Natural killer cell treated with Interleukin-12 subunit alpha and Interleukin-12 subunit beta and Interleukin-15 and Interleukin-18, amount 100 ng/mL, for 72 hours (primary cell): ENCODE data around the gene ADSS1. TPM values are rescaled to one million over a fixed set of nuclear protein-coding genes. Genes with fewer than 3 reads are reported as not detected.
"Not testable (repeated sequence)": the region's sequence is repeated elsewhere in the genome, so short reads cannot be mapped to it uniquely, and the experiment has no call there.

Source experiments
- ATAC-seq, 2 donors: fragments of 150-1000 bp; cut with Tn5 transposase in 1 of 2; sonication (Bioruptor Pico), chemical (Tn5 transposase) in 1 of 2; 2 replicates each; pipeline ENCODE4 v1.10.0; 2021
- DNase-seq: peaks from one replicate; pipeline ENCODE4 v3.0.0; 2022; ENCODE audit warnings: low spot score
- H3K27ac Mint-ChIP-seq, 2 donors: 1 replicate in 1 of 2; 2 replicates in 1 of 2; pipeline ENCODE4 v1.8.0; 2022; ENCODE audit warnings: mixed read lengths in 2 of 2, mild to moderate bottlenecking in 1 of 2, moderate library complexity in 1 of 2
- H3K27me3 Mint-ChIP-seq, 2 donors: 1 replicate in 1 of 2; 2 replicates in 1 of 2; pipeline ENCODE4 v1.8.0; 2022; ENCODE audit warnings: mixed read lengths in 2 of 2
- H3K36me3 Mint-ChIP-seq: one replicate; pipeline ENCODE4 v1.8.0; 2022; ENCODE audit warnings: mixed read lengths
- H3K4me1 Mint-ChIP-seq, 2 donors: 1 replicate in 1 of 2; 2 replicates in 1 of 2; pipeline ENCODE4 v1.8.0; 2022; ENCODE audit warnings: low read depth in 2 of 2, mixed read lengths in 2 of 2, mild to moderate bottlenecking in 1 of 2
- H3K4me3 Mint-ChIP-seq: one replicate; pipeline ENCODE4 v1.8.0; 2022; ENCODE audit warnings: mixed read lengths
- H3K9me3 Mint-ChIP-seq: 2 replicates; pipeline ENCODE4 v1.8.0; 2022; ENCODE audit warnings: mixed read lengths
- total RNA-seq, 2 donors: library from RNA; stranded (reverse); gene quantifications; one replicate each; pipeline ENCODE4 v1.2.3, GENCODE V29; 2022

Gene ADSS1
- total RNA-seq, 2 donors from 2014 or later = 0.50 to 0.61 TPM

DNA sequence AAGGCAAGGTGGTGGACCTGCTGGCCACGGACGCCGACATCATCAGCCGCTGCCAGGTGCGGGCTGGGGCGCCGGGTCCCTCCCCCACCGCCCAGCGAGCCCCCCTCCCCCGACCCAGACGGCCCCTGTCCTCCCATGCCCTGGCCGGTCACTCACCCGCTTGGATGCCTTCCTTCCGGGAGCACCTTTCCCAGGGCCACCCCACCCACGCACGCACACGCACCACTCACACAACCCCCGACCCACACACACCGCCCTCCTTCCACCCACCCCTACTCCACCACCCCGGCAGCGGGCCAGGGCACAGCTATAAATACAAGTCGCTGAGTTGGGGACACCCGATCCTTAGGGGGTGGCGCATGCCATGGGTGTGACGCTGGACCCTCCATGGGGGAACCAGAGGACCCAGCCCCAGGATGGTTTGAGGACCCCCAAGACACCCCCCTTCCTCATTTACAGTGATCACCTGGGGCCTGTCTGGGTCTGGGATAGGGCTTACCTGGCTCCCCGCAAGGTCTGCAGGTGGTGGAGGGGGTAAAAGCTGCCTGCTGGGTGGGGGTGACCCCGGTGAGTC lies 465 bp downstream of the ADSS1 start:
- Mint-ChIP-seq H3K27ac (no peak overlapping the region), H3K4me1 (peaks cover 0 to 5% of the 10 kb centered on the region in 2 donors), H3K36me3 (no peaks in the 10 kb centered on the region), H3K9me3 (no peaks in the 10 kb centered on the region), H3K27me3 (peaks cover 0 to 7% of the 10 kb centered on the region in 2 donors), H3K4me3 (peak overlapping the region; percentile 55)
- peak in 1 of 2 donors; percentile 0 for ATAC-seq
- DNase-seq = no peak

DNA sequence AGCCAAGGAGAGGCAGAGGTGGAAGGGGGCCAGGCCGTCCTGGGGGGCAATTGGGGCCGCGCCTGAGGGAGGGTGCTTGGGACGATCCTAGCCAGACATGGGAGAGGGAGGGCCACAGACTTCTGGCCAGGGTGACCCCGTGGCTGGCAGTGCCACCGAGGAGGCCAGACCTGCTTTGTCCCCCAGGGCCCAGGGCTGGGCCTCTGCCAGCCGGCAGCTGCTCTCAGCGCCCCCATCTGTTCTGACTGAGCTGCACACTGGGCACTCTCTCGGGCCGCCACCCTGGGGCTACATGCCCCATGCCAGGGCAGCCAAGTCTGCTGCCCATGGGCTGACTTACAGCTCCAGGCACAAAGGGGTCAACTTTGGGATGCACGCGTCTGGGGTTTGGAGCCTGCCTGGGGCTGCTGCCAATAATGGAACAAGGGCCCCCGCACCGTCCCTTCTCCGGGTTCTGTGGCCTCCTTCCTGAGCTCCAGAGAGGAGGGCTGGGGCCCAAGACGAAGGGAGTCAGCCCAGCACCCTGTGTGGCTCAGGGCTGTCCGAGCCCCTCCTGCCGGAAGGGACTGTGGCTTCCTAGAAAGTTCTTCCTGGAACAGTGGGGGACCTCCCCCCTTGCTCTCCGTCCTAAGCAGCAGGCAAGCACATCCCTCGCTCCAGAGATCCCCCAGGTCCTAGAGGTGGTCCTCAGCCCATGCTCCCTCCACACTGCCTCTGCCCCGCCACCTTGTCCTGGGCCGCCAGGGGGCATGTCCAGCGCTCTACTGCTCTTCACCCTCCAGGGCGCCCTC lies 1.1 kb downstream of the ADSS1 start:
- Mint-ChIP-seq H3K27me3 (peaks cover 0 to 7% of the 10 kb centered on the region in 2 donors), H3K4me1 (peaks cover 0 to 5% of the 10 kb centered on the region in 2 donors), H3K9me3 (no peaks in the 10 kb centered on the region), H3K36me3 (no peaks in the 10 kb centered on the region), H3K27ac (no peak overlapping the region), H3K4me3 (peak overlapping the region; percentile 55)
- DNase-seq (no peak), ATAC-seq (no peak)

GRCh38 chr14:104725772-104726548 lies 1.9 kb downstream of the ADSS1 start:
- DNase-seq (no peak), ATAC-seq (no peak)
- no peaks in the 10 kb centered on the region for H3K36me3 Mint-ChIP-seq
- peaks cover 0 to 7% of the 10 kb centered on the region in 2 donors for H3K27me3 Mint-ChIP-seq
- H3K4me3 Mint-ChIP-seq = peak overlapping the region; percentile 55
- no peak overlapping the region for H3K27ac Mint-ChIP-seq
- H3K9me3 Mint-ChIP-seq = no peaks in the 10 kb centered on the region
- peaks cover 0 to 5% of the 10 kb centered on the region in 2 donors for H3K4me1 Mint-ChIP-seq

GRCh38 chr14:104726600-104727451 lies 2.8 kb downstream of the ADSS1 start:
- Mint-ChIP-seq H3K27me3 (peaks cover 0 to 7% of the 10 kb centered on the region in 2 donors), H3K4me1 (peaks cover 0 to 5% of the 10 kb centered on the region in 2 donors), H3K27ac (no peak overlapping the region)

GRCh38 chr14:104728631-104729030 lies 4.6 kb downstream of the ADSS1 start:
- Mint-ChIP-seq H3K9me3 (no peaks in the 10 kb centered on the region), H3K4me3 (no peak overlapping the region), H3K36me3 (no peaks in the 10 kb centered on the region), H3K27me3 (peaks cover 0 to 7% of the 10 kb centered on the region in 2 donors), H3K4me1 (peaks cover 0 to 5% of the 10 kb centered on the region in 2 donors), H3K27ac (no peak overlapping the region)
- DNase-seq (no peak), ATAC-seq (no peak)

More at GRCh38 chr14:104726600-104727451, 2.8 kb downstream of the ADSS1 start:
- Mint-ChIP-seq H3K9me3 (no peaks in the 10 kb centered on the region), H3K36me3 (no peaks in the 10 kb centered on the region), H3K4me3 (no peak overlapping the region)
- ATAC-seq = no peak
- DNase-seq = no peak

GRCh38 chr14:104729176-104729834 lies 5.3 kb downstream of the ADSS1 start:
- DNase-seq, H3K27me3 Mint-ChIP-seq, H3K4me3 Mint-ChIP-seq, ATAC-seq, H3K4me1 Mint-ChIP-seq, H3K27ac Mint-ChIP-seq, H3K9me3 Mint-ChIP-seq, H3K36me3 Mint-ChIP-seq: not testable (repeated sequence)

GRCh38 chr14:104729835-104730181 lies 5.8 kb downstream of the ADSS1 start:
- ATAC-seq (no peak), DNase-seq (no peak)
- H3K4me3 Mint-ChIP-seq = no peak overlapping the region
- H3K27me3 Mint-ChIP-seq = peaks cover 0 to 7% of the 10 kb centered on the region in 2 donors
- H3K27ac Mint-ChIP-seq = no peak overlapping the region
- peaks cover 0 to 5% of the 10 kb centered on the region in 2 donors for H3K4me1 Mint-ChIP-seq
- no peaks in the 10 kb centered on the region for H3K9me3 Mint-ChIP-seq
- no peaks in the 10 kb centered on the region for H3K36me3 Mint-ChIP-seq

DNA sequence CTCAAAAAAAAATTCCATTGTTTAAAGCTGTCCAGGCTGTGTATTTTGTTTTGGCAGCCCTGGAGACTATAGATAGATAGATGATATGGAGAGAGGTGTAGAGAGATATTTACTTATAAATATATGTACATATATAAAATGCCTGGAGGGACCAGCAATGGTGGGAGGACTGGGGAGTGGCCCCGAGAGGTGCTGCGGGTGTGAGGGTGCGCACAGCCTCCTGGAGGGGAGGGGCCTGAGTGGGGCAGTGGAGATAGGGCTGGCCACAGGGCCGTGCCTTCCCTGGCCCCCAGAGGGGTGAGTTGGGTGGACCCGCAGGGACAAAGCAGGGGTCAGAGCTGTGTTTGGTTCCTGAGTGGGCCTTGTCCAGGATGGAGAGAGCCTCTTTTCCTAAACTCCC lies 6.5 kb downstream of the ADSS1 start:
- no peaks in the 10 kb centered on the region for H3K36me3 Mint-ChIP-seq
- no peak for DNase-seq
- peaks cover 0 to 7% of the 10 kb centered on the region in 2 donors for H3K27me3 Mint-ChIP-seq
- H3K4me3 Mint-ChIP-seq = no peak overlapping the region
- ATAC-seq = no peak
- no peaks in the 10 kb centered on the region for H3K9me3 Mint-ChIP-seq
- H3K27ac Mint-ChIP-seq = no peak overlapping the region
- H3K4me1 Mint-ChIP-seq = peaks cover 0 to 5% of the 10 kb centered on the region in 2 donors

GRCh38 chr14:104731320-104732294 lies 7.6 kb downstream of the ADSS1 start:
- Mint-ChIP-seq H3K4me1 (peaks cover 0 to 8% of the 10 kb centered on the region in 2 donors), H3K36me3 (no peaks in the 10 kb centered on the region), H3K27ac (no peak overlapping the region), H3K27me3 (peaks cover 0 to 7% of the 10 kb centered on the region in 2 donors), H3K9me3 (no peaks in the 10 kb centered on the region), H3K4me3 (no peak overlapping the region)
- no peak for DNase-seq
- ATAC-seq = no peak

DNA sequence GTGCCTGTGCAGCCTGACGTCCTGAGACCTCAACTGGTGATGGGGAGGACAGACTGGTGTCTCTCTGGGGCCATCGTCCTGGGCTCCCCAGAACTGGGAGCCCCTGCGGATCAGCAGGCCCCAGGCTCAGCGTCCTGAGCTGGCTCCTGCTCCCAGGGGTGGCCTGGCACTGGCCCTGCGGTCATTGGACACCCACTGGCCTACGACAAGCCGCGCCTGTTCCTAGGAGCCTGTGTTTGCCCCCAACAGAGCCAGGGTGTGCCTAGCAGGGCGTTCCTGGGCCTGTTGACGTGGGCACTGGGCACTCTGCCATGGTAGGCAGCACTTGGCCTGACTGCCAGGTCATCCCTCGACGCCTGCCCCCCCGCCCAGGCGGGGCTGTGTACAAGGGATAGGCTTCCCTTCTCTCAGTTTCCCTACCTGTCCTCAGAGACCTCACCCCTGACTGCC lies 8.4 kb downstream of the ADSS1 start:
- no peaks in the 10 kb centered on the region for H3K9me3 Mint-ChIP-seq
- ATAC-seq = no peak
- no peak for DNase-seq
- H3K27ac Mint-ChIP-seq = no peak overlapping the region
- peaks cover 0 to 7% of the 10 kb centered on the region in 2 donors for H3K4me1 Mint-ChIP-seq
- H3K4me3 Mint-ChIP-seq = no peak overlapping the region
- no peaks in the 10 kb centered on the region for H3K36me3 Mint-ChIP-seq
- H3K27me3 Mint-ChIP-seq = peaks cover 0 to 6% of the 10 kb centered on the region in 2 donors

- Mint-ChIP-seq H3K4me1 (peaks cover 0 to 3% of the 10 kb centered on the region in 2 donors), H3K27me3 (peaks cover 0 to 2% of the 10 kb centered on the region in 2 donors), H3K9me3 (no peaks in the 10 kb centered on the region), H3K36me3 (no peaks in the 10 kb centered on the region), H3K4me3 (no peak overlapping the region), H3K27ac (no peak overlapping the region)
- DNase-seq (no peak), ATAC-seq (no peak)
Observed at GRCh38 chr14:104732931-104733681, 9.1 kb downstream of the ADSS1 start.
